Left colon (tissue), 2 donors: ENCODE results near the gene ATAD3B. TPM values are rescaled to one million over a fixed set of nuclear protein-coding genes. Genes with fewer than 3 reads are reported as not detected.

Experiments
- ATAC-seq: fragments of 200-7000 bp; cut with Tn5 transposase; one replicate; pipeline ENCODE4 v1.9.1; 2020; ENCODE audit warnings: mild to moderate bottlenecking, moderate library complexity
- DNase-seq, 2 donors: peaks; one replicate each; pipeline ENCODE4 v3.0.0-alpha.2; 2020
- intact Hi-C, 2 donors: fragments of 100-400 bp; cut with DNase I in 1 of 2; cut with micrococcal nuclease in 1 of 2; formaldehyde crosslinking; loops; one replicate each; pipeline versions ENCODE4 v1.11.2 to v1.14.0; 2022; cut with DNase I, micrococcal nuclease
- total RNA-seq, 2 donors: library from RNA; stranded (reverse); fragmentation: NEBNext Ultra II Directional; extraction: Animal tissue kit (Norgen Biotek cat#: 25700); gene quantifications; one replicate each; pipeline ENCODE4 v1.2.1, GENCODE V29; 2021
- donor health status: DM: no; HTN: no; CAD: no.
- donor health status: DM: yes; HTN: yes; CAD: no.

Gene ATAD3B
- total RNA-seq, 2 donors from 2014 or later = 15.2 to 16.4 TPM

GRCh38 chr1:1536938-1537546 is 65.5 kb downstream of the ATAD3B start:
- ATAC-seq = no peak
- no peak for DNase-seq
- intact Hi-C loops = no loop called here

GRCh38 chr1:1537626-1538250 is 66.2 kb downstream of the ATAD3B start:
- intact Hi-C loops = no loop called here
- DNase-seq (no peak), ATAC-seq (no peak)

- DNase-seq = no peak
- no peak for ATAC-seq
- intact Hi-C loops = no loop called here
These were observed 66.8 kb downstream of the ATAD3B start for GRCh38 chr1:1538334-1538733.

GRCh38 chr1:1538989-1539309 is 67.4 kb downstream of the ATAD3B start:
- intact Hi-C loops = no loop called here
- peak in 1 of 2 donors; percentile 20 for DNase-seq
- no peak for ATAC-seq

- no peak for ATAC-seq
- intact Hi-C loops = no loop called here
- peak in 1 of 2 donors; percentile 30 for DNase-seq
These were observed 67.9 kb downstream of the ATAD3B start for GRCh38 chr1:1539310-1540089.

GRCh38 chr1:1540090-1540817 is 68.7 kb downstream of the ATAD3B start, which contains the start of gene TMEM240:
Gene TMEM240, minus strand, starts transcription at chr1:1540624. Its CDS starts 278 bp downstream, at chr1:1540346.
- peak; percentile 58 for ATAC-seq
- intact Hi-C loops = no loop called here
- DNase-seq = peak; percentile 69 to 74

- ATAC-seq (peak; percentile 11), DNase-seq (peak in 1 of 2 donors; percentile 24)
- intact Hi-C loops = no loop called here
These were observed 69.5 kb downstream of the ATAD3B start for GRCh38 chr1:1540818-1541628.

GRCh38 chr1:1541956-1542765 is 70.6 kb downstream of the ATAD3B start:
- DNase-seq (no peak), ATAC-seq (no peak)
- intact Hi-C loops = no loop called here

GRCh38 chr1:1542766-1543705 is 71.5 kb downstream of the ATAD3B start:
- peak; percentile 43 for ATAC-seq
- intact Hi-C loops = no loop called here
- DNase-seq = no peak

GRCh38 chr1:1543706-1544099 is 72.1 kb downstream of the ATAD3B start:
- ATAC-seq (peak; percentile 47), DNase-seq (no peak)
- intact Hi-C loops = no loop called here

- DNase-seq (no peak), ATAC-seq (no peak)
- intact Hi-C loops = no loop called here
These were observed 73.0 kb downstream of the ATAD3B start for GRCh38 chr1:1544544-1544943.

Other genes starting within 250 kb of the ATAD3B start
- gene SDF4, start 239.8 kb upstream of the ATAD3B start, total RNA-seq = 100 to 1,000 TPM; 235 to 273 TPM
- gene B3GALT6, start 239.5 kb upstream of the ATAD3B start, total RNA-seq = 1 to 10 TPM; 8.2 to 9.6 TPM
- gene C1QTNF12, start 225.0 kb upstream of the ATAD3B start, total RNA-seq = 10 to 100 TPM; 40.0 to 71.6 TPM
- 10 to 100 TPM; 46.3 to 56.3 TPM for gene UBE2J2, start 197.9 kb upstream of the ATAD3B start, total RNA-seq
- 1 to 10 TPM; 1.5 to 1.6 TPM for gene SCNN1D, start 191.3 kb upstream of the ATAD3B start, total RNA-seq
- 10 to 100 TPM; 49.2 to 58.7 TPM for gene ACAP3, start 163.8 kb upstream of the ATAD3B start, total RNA-seq
- gene PUSL1, start 163.2 kb upstream of the ATAD3B start, total RNA-seq = 10 to 100 TPM; 15.5 to 18.7 TPM
- gene INTS11, start 147.1 kb upstream of the ATAD3B start, total RNA-seq = 10 to 100 TPM; 80.6 to 94.2 TPM
- 10 to 100 TPM; 67.3 to 86.7 TPM for gene CPTP, start 147.0 kb upstream of the ATAD3B start, total RNA-seq
- under 1 TPM; 0.67 to 0.89 TPM for gene TAS1R3, start 140.5 kb upstream of the ATAD3B start, total RNA-seq
- 10 to 100 TPM; 57.2 to 69.0 TPM for gene DVL1, start 122.3 kb upstream of the ATAD3B start, total RNA-seq
- 10 to 100 TPM in 1 of 2 donors, 1 to 10 TPM in 1; 8.5 to 20.7 TPM for gene MXRA8, start 113.2 kb upstream of the ATAD3B start, total RNA-seq
- gene AURKAIP1, start 96.6 kb upstream of the ATAD3B start, total RNA-seq = 100 to 1,000 TPM; 175 to 212 TPM
- gene CCNL2, start 72.4 kb upstream of the ATAD3B start, total RNA-seq = 100 to 1,000 TPM; 115 to 129 TPM
- gene MRPL20, start 64.5 kb upstream of the ATAD3B start, total RNA-seq = 10 to 100 TPM; 82.1 to 96.7 TPM
- gene ANKRD65, start 50.5 kb upstream of the ATAD3B start, total RNA-seq = 1 to 10 TPM in 1 of 2 donors, under 1 TPM in 1; 0.76 to 2.7 TPM
- gene VWA1, start 36.1 kb upstream of the ATAD3B start, total RNA-seq = 10 to 100 TPM; 40.1 to 81.5 TPM
- gene ATAD3C, start 22.1 kb upstream of the ATAD3B start, total RNA-seq = under 1 TPM; 0.49 to 0.87 TPM
- gene ATAD3A, start 40.4 kb downstream of the ATAD3B start, total RNA-seq = 10 to 100 TPM; 20.7 to 29.6 TPM
- 1 to 10 TPM in 1 of 2 donors, under 1 TPM in 1; 0.67 to 2.6 TPM for gene TMEM240, start 68.9 kb downstream of the ATAD3B start, total RNA-seq
- gene SSU72, start 103.1 kb downstream of the ATAD3B start, total RNA-seq = 100 to 1,000 TPM; 118 to 130 TPM
- gene FNDC10, start 128.4 kb downstream of the ATAD3B start, total RNA-seq = 1 to 10 TPM; 3.1 to 3.3 TPM
- gene MIB2, start 143.7 kb downstream of the ATAD3B start, total RNA-seq = 10 to 100 TPM; 84.8 to 86.1 TPM
- 1 to 10 TPM; 1.2 to 7.2 TPM for gene MMP23B, start 160.4 kb downstream of the ATAD3B start, total RNA-seq
- 10 to 100 TPM; 29.6 to 37.0 TPM for gene CDK11B, start 187.2 kb downstream of the ATAD3B start, total RNA-seq
- 10 to 100 TPM; 39.0 to 57.0 TPM for gene SLC35E2B, start 221.0 kb downstream of the ATAD3B start, total RNA-seq